Activated T-helper 9 cell treated with anti-CD3 and anti-CD28 coated beads, Interleukin-2, amount 50 U/mL, for 16 hours (primary cell): ENCODE measurements around the gene HYOU1.
"Not testable (repeated sequence)": the region's sequence is repeated elsewhere in the genome, so short reads cannot be mapped to it uniquely, and the experiment has no call there.

Experiments
- DNase-seq: peaks from one replicate; pipeline ENCODE4 v3.0.0-alpha.2; 2020; ENCODE audit warnings: low read depth

The HYOU1 gene

GRCh38 chr11:119019996-119020395 lies 37.0 kb downstream of the HYOU1 start:
- no peak for DNase-seq

- peak; percentile 89 for DNase-seq
These were observed 38.7 kb downstream of the HYOU1 start, which contains the start of the genes RPS25 and TRAPPC4 for GRCh38 chr11:119018074-119018938. Gene RPS25, minus strand, starts transcription at chr11:119018343. Its CDS starts 59 bp downstream, at chr11:119018284. Gene TRAPPC4, plus strand, starts transcription at chr11:119018766. Its CDS starts 30 bp downstream, at chr11:119018796.

- not testable (repeated sequence) for DNase-seq
These were observed 39.6 kb downstream of the HYOU1 start for GRCh38 chr11:119017377-119017776.

- DNase-seq, result no peak
These were observed 40.6 kb downstream of the HYOU1 start for GRCh38 chr11:119016216-119017009.

- DNase-seq, result no peak
These were observed 41.9 kb downstream of the HYOU1 start for GRCh38 chr11:119015054-119015611.

- no peak for DNase-seq
These were observed 42.6 kb downstream of the HYOU1 start for GRCh38 chr11:119014209-119014924.

- DNase-seq, result no peak
These were observed 44.3 kb downstream of the HYOU1 start for GRCh38 chr11:119012629-119013170.

GRCh38 chr11:119011476-119012053 lies 45.4 kb downstream of the HYOU1 start:
- DNase-seq, result no peak

GRCh38 chr11:119006656-119007055 lies 50.3 kb downstream of the HYOU1 start:
- DNase-seq, result no peak

GRCh38 chr11:119000906-119001305 lies 56.1 kb downstream of the HYOU1 start:
- DNase-seq, result no peak

GRCh38 chr11:118998822-118999221 lies 58.2 kb downstream of the HYOU1 start:
- no peak for DNase-seq

GRCh38 chr11:118998388-118998717 lies 58.7 kb downstream of the HYOU1 start:
- DNase-seq, result no peak

- DNase-seq, result peak; percentile 97
These were observed 59.2 kb downstream of the HYOU1 start, which contains the start of gene CENATAC for GRCh38 chr11:118997627-118998387. Gene CENATAC, plus strand, starts transcription at chr11:118998138. Its CDS starts 60 bp downstream, at chr11:118998198.

- DNase-seq, result peak; percentile 19
These were observed 59.9 kb downstream of the HYOU1 start for GRCh38 chr11:118996926-118997626.
